BE2C (cell line): ENCODE measurements around the gene MIA3.
A peak's percentile ranks its signal among the peaks of the same experiment; 100 is the strongest.

ENCODE experiments used
- DNase-seq: peaks from one replicate; pipeline ENCODE4 v3.0.0-alpha.2; 2020
- H3K27me3 ChIP-seq: fragments of 250-450 bp; sonication (Bioruptor Pico); 2 replicates; pipeline ENCODE4 v1.5.1; 2020; ENCODE audit warnings: mild to moderate bottlenecking
- H3K36me3 ChIP-seq: fragments of 250-450 bp; sonication (Bioruptor Pico); 2 replicates; pipeline ENCODE4 v1.5.1; 2020; ENCODE audit warnings: mild to moderate bottlenecking
- H3K4me1 ChIP-seq: fragments of 250-450 bp; sonication (Bioruptor Pico); 2 replicates; pipeline ENCODE4 v1.5.1; 2020
- H3K4me3 ChIP-seq: 2 replicates; pipeline ENCODE4 v1.5.1; 2011; ENCODE audit warnings: low read depth, low read length
- H3K9me3 ChIP-seq: fragments of 250-450 bp; sonication (Bioruptor Pico); 2 replicates; pipeline ENCODE4 v1.5.1; 2020
- TF ChIP-seq, protein P1 (sequence below): IDR thresholded peaks from 2 replicates; pipeline ENCODE4 v1.5.1; 2012; ENCODE audit warnings: mild to moderate bottlenecking, low read depth, low read length

The MIA3 gene

DNA sequence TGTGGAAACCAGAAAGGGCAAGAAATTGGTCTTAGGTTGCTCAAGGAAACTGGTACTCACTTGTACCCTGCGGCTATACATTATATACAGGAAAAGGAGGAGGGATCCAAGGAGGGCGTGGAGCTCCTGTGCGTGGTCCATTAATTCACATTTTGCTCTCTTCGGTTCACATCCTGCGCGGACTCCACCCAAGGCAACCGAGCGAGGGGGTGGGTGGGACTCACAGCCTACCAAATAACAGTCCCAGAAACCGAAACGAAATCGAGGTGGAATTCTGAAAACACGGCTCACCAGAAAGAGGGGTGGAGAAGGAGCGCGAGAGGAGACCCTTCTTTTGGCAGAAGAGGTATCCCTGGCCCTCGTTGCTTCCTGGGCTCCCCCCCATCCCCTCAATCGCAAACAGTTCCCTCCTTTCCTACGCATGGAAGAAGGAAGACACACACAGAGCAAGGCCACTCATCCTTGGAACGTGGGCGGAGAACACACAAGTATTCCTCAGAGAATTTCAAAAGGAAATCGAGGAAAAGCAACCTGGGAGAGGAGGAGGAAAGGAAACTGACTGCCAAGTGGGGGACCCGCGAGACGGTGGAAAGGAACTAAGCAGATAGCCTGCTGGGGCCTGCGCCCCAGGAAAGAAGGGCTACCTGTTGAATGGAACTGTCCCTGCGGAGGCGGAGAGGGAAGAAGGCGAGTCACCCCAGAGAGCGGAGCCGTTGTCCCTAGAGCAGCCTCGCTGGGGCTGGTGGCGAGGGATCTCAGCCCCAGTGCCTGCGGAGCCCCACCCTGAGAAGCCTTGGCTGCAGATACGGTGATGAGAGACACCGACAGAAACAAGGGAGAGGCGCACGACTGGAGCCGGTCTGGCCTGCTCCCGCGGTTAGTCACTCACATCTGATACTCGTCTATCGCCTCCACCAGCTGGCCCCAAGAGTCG, 93.7 kb downstream of the MIA3 start:
- TF ChIP-seq, protein P1, sequence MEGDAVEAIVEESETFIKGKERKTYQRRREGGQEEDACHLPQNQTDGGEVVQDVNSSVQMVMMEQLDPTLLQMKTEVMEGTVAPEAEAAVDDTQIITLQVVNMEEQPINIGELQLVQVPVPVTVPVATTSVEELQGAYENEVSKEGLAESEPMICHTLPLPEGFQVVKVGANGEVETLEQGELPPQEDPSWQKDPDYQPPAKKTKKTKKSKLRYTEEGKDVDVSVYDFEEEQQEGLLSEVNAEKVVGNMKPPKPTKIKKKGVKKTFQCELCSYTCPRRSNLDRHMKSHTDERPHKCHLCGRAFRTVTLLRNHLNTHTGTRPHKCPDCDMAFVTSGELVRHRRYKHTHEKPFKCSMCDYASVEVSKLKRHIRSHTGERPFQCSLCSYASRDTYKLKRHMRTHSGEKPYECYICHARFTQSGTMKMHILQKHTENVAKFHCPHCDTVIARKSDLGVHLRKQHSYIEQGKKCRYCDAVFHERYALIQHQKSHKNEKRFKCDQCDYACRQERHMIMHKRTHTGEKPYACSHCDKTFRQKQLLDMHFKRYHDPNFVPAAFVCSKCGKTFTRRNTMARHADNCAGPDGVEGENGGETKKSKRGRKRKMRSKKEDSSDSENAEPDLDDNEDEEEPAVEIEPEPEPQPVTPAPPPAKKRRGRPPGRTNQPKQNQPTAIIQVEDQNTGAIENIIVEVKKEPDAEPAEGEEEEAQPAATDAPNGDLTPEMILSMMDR, result no peak
- peaks cover 8% of the 10 kb centered on the region for H3K4me1 ChIP-seq
- no peaks in the 10 kb centered on the region for H3K9me3 ChIP-seq
- peak; percentile 60 for DNase-seq
- H3K4me3 ChIP-seq, result peak overlapping the region; percentile 99
- H3K27me3 ChIP-seq, result no peaks in the 10 kb centered on the region
- H3K36me3 ChIP-seq, result peaks cover 5% of the 10 kb centered on the region; the same call in 1 of the 2 replicates

DNA sequence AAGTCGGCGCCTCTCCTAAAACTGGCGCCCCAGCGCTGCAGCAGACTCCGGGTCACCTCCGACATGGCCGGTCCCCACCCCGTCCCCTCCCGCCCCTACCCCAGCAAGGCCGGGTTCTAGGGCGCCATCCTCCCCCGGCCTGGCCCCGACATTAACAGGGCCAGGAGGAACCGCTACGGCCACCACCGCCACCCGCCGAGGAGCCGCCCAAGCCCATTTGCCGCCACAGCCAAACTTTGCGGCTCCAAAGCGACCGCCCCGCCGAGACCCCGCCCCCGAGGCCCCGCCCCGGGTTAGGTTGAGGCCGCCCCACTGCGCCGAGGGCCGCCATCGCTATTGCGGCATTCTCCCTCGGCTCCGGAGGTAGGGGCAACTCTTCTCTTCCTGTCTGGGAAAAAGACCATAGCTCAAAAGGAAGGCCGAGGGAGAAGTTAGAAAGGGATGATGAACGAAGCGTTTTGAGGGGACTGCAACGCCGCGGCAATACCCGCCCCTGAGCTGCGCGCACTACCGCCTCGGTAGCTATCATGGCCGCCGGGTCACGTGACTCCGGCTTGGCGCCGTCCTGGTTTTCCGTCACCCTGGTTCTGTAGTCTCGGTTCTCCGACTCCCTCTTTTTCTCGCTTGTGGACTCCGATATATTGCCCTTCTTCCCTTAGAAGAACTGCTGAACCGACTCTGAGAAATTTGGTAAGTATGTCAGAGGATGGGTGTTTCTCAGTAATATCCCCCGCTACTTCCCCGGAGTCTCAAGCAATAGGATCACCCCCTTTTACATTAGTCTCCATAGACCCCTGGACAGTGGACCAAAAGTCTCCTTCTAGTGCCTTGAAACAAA, 94.6 kb downstream of the MIA3 start, which contains the start of the genes AIDA and BROX:
TSS of gene AIDA (minus strand) at position 239 of the 838 bp plus-strand sequence. CDS start at position 65, 174 bp downstream.
TSS of gene BROX (plus strand) at position 312 of the 838 bp plus-strand sequence. CDS start 3,136 bp downstream, outside the sequence.
- H3K27me3 ChIP-seq, result no peaks in the 10 kb centered on the region
- peaks cover 8% of the 10 kb centered on the region; the same call in 1 of the 2 replicates for H3K36me3 ChIP-seq
- peak; percentile 97 for DNase-seq
- H3K9me3 ChIP-seq, result no peaks in the 10 kb centered on the region
- TF ChIP-seq, protein P1, result no peak
- peaks cover 8% of the 10 kb centered on the region for H3K4me1 ChIP-seq
- H3K4me3 ChIP-seq, result peak within 1 kb of the TSS; percentile 99

DNA sequence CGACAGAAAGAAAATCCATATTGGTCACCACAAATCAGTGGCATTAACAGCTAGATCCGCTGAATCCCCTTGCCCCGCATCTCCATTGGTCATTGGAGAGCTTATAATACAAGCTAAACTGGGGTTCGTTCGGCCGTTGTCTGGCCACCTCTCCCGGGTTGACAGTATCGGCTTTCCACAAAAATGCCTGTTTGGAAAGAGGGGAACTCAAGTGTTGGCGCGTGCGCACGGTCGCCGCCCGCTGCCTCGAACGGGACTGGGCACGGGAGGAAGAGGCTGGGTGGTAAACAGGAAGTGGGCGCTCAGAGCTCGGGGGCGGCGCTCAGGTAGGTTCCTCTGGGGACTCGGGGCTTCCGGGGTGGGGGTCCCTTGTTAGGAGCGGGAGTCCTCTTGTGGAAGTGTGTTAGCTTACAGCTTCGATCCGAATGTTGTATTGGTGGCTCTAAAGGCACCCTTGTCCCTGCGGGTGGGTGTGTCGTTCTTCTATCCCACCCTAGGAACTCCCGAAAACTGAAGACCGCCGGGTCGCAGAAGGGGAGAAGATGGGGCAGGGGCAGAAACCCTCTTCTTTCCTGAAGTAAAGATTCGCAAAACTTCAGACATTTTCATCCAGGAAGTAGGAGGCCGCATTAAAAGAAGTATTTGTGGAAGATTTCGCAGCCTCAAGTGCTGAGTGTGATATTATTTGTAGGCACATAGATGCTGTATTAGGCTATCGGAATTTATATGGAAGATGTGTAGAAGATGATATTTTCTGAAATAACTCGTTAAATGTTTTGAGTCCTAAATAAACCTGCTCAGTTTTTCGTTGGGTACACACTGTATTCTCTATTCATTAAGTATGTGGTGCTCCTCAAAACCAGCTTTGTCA, 95.4 kb downstream of the MIA3 start:
- Histone ChIP-seq H3K36me3 (peaks cover 8% of the 10 kb centered on the region; the same call in 1 of the 2 replicates), H3K4me3 (peak overlapping the region; percentile 83), H3K9me3 (no peaks in the 10 kb centered on the region), H3K4me1 (peaks cover 8% of the 10 kb centered on the region), H3K27me3 (no peaks in the 10 kb centered on the region)
- DNase-seq, result peak; percentile 93
- TF ChIP-seq, protein P1, result no peak

DNA sequence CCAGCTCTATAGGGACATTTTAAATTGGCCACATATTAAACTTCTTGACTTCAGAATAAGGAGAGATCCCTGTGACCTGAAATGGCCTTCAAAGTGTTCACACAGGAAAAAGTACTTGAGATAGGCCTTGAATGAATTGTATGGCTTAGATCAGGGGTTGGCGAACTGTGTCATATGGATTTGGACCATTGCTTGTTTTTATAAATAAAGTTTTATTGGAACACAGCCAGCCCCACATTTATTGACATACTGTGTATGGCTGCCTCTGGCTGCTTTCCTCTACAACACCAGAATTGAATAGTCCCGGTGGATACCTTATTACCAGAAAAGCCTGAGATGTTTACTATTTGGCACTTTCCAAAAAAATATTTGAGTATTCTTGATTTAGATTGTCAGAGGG, 98.5 kb downstream of the MIA3 start:
- TF ChIP-seq, protein P1, result no peak
- Histone ChIP-seq H3K36me3 (peaks cover 11% of the 10 kb centered on the region), H3K4me1 (no peaks in the 10 kb centered on the region), H3K27me3 (no peaks in the 10 kb centered on the region), H3K9me3 (no peaks in the 10 kb centered on the region), H3K4me3 (no peak overlapping the region)
- DNase-seq, result no peak
